ENCODE measurements around the gene IFT20. TPM values are rescaled to one million over a fixed set of nuclear protein-coding genes. Genes with fewer than 3 reads are reported as not detected.

Gene IFT20
- total and polyA plus RNA-seq, 9 of the 15 experiments (the other 6 are each of a cell fraction or from before 2014, with no cell fraction given) = 11.2 to 38.6 (median 20.1) TPM

DNA sequence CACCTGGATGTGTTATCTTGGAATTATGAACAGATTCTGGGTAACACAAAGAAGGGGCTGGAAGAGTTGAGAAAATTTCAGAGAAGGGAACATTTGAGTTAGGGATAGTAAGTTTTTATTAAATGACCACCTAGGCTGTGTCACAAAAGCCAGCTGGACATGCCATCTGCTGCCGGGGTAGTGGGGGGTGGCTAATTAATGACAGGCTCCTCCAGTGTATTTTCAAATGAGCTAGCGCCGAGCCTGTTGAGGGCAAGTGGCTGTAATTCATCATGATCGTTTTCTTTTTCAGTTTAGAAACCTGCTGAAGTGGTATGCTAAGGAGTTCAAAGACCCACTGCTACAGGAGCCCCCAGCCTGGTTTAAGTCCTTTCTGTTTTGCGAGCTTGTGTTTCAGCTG, 10.1 kb downstream of the IFT20 start:
- in situ Hi-C loops (cut with MboI) (no loop called here), intact Hi-C loops (cut with micrococcal nuclease) (no loop called here)
- DNase-seq (ENCODE audit: extremely low read depth in 1 of 4, low spot score in 3 of 4) (no peak), ATAC-seq (no peak), FAIRE-seq (no peak)
- Histone ChIP-seq H3K4me2 (ENCODE audit: insufficient read depth, low read length) (no peak overlapping the region), H4K20me1 (replicated peaks; ENCODE audit: control insufficient read depth, insufficient read depth, low read length) (0 out of 2 replicates have a peak, but pooled peaks cover 16% of the 10 kb centered on the region), H3K9ac (ENCODE audit: insufficient read depth in 1 of 2, low read depth in 2 of 2, low read length in 2 of 2) (no peak overlapping the region), H2AFZ (ENCODE audit: low read depth, low read length) (no peak overlapping the region), H3K36me3 (ENCODE audit: control insufficient read depth, insufficient read depth, low read length) (peaks cover 83% of the 10 kb centered on the region), H3K79me2 (ENCODE audit: control insufficient read depth, insufficient read depth, low read length) (peaks cover 56% of the 10 kb centered on the region), H3K27ac (ENCODE audit: extremely low read depth, low read depth, low read length) (no peak overlapping the region), H3K9me1 (ENCODE audit: control insufficient read depth, insufficient read depth, low read length) (no peaks in the 10 kb centered on the region), H3K27me3 (ENCODE audit: control insufficient read depth in 2 of 2, insufficient read depth in 2 of 2, low read length in 2 of 2) (no peaks in the 10 kb centered on the region), H3K9me3 (replicated peaks; ENCODE audit: control insufficient read depth, insufficient read depth, low read depth, low read length) (no peaks in the 10 kb centered on the region; the same call in 1 of the 2 replicates), H3K4me1 (replicated peaks in 1 of 2; ENCODE audit: control insufficient read depth in 2 of 2, insufficient read depth in 2 of 2, low read length in 2 of 2) (peaks cover 9 to 12% of the 10 kb centered on the region in 2 experiments; a peak in 4 of 5 replicates), H3K4me3 (no peak overlapping the region)
- WGBS (ENCODE audit: insufficient coverage, low coverage, missing lambda C conversion rate) = 94% methylated on average over 5 of the region's 5 CpGs
- POLR2A ChIA-PET = interaction anchor here (0.7 to 1.5 kb wide), 2 partner anchors 10 to 32 kb away, joined by 3 to 11 read pairs; partner anchors contain the start of genes IFT20, POLDIP2 and TNFAIP1
- TF ChIP-seq ZNF41 (CRISPR knock-in tag; conservative IDR thresholded peaks at IDR 0.05) = no peak
- no peak for TF ChIP-seq HEY1 (CRISPR knock-in tag; IDR thresholded peaks at IDR 0.05; ENCODE audit: borderline replicate concordance)
- no peak for TF ChIP-seq ERF (CRISPR knock-in tag; IDR thresholded peaks at IDR 0.05)
- TF ChIP-seq MED1 (CRISPR knock-in tag; IDR thresholded peaks at IDR 0.05; ENCODE audit: borderline replicate concordance) = no peak
- TF ChIP-seq NUFIP1 (IDR thresholded peaks at IDR 0.05; ENCODE audit: partially characterized antibody) = no peak
- TF ChIP-seq ZNF12 (CRISPR knock-in tag; IDR thresholded peaks at IDR 0.05) = no peak
- CTCF ChIA-PET (ENCODE audit: low intra/inter-chr PET ratio) = no interaction called here
- no TSS peak for BruUV-seq (replicated peaks)

DNA sequence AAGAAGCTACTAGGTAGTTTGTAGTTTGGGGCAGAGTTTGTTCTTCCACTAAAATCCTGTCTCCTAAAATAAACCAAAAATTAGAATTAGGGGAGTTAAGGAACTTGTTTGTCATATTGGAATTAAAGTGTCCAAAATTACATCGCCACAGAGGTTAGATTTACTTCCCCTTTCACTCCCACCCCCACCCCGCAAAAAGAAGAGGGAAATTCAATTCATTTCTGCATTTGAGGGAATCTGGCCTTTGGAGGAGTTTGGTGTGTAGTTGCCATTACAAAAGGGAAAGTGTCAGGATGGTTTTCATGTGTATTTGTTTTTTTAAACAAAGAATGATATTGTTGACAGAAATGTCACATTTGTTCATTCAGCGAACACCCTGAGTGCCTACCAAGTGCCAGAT, 10.5 kb downstream of the IFT20 start:
- intact Hi-C loops (cut with micrococcal nuclease) (no loop called here), in situ Hi-C loops (cut with MboI) (no loop called here)
- Histone ChIP-seq H3K9me1 (ENCODE audit: control insufficient read depth, insufficient read depth, low read length) (no peaks in the 10 kb centered on the region), H4K20me1 (replicated peaks; ENCODE audit: control insufficient read depth, insufficient read depth, low read length) (0 out of 2 replicates have a peak, but pooled peaks cover 18% of the 10 kb centered on the region), H3K27ac (ENCODE audit: extremely low read depth, low read depth, low read length) (no peak overlapping the region), H3K79me2 (ENCODE audit: control insufficient read depth, insufficient read depth, low read length) (peaks cover 60% of the 10 kb centered on the region), H3K27me3 (ENCODE audit: control insufficient read depth in 2 of 2, insufficient read depth in 2 of 2, low read length in 2 of 2) (no peaks in the 10 kb centered on the region), H3K4me1 (replicated peaks in 1 of 2; ENCODE audit: control insufficient read depth in 2 of 2, insufficient read depth in 2 of 2, low read length in 2 of 2) (peaks cover 11 to 12% of the 10 kb centered on the region in 2 experiments; a peak in 4 of 5 replicates), H2AFZ (ENCODE audit: low read depth, low read length) (no peak overlapping the region), H3K4me3 (no peak overlapping the region), H3K36me3 (ENCODE audit: control insufficient read depth, insufficient read depth, low read length) (peaks cover 84% of the 10 kb centered on the region), H3K9me3 (replicated peaks; ENCODE audit: control insufficient read depth, insufficient read depth, low read depth, low read length) (no peaks in the 10 kb centered on the region; the same call in 1 of the 2 replicates), H3K9ac (ENCODE audit: insufficient read depth in 1 of 2, low read depth in 2 of 2, low read length in 2 of 2) (no peak overlapping the region), H3K4me2 (ENCODE audit: insufficient read depth, low read length) (no peak overlapping the region)
- POLR2A ChIA-PET = interaction anchor here (0.7 to 1.5 kb wide), 2 partner anchors 11 to 32 kb away, joined by 3 to 11 read pairs; partner anchors contain the start of genes IFT20, POLDIP2 and TNFAIP1
- CTCF ChIA-PET (ENCODE audit: low intra/inter-chr PET ratio) = no interaction called here
- WGBS (ENCODE audit: insufficient coverage, low coverage, missing lambda C conversion rate) = 96% methylated on average over 2 of the region's 3 CpGs
- ATAC-seq = no peak
- no peak for DNase-seq (ENCODE audit: extremely low read depth in 1 of 4, low spot score in 3 of 4)
- BruUV-seq (replicated peaks) = no TSS peak
- no peak for FAIRE-seq
- TF ChIP-seq, protein P1, sequence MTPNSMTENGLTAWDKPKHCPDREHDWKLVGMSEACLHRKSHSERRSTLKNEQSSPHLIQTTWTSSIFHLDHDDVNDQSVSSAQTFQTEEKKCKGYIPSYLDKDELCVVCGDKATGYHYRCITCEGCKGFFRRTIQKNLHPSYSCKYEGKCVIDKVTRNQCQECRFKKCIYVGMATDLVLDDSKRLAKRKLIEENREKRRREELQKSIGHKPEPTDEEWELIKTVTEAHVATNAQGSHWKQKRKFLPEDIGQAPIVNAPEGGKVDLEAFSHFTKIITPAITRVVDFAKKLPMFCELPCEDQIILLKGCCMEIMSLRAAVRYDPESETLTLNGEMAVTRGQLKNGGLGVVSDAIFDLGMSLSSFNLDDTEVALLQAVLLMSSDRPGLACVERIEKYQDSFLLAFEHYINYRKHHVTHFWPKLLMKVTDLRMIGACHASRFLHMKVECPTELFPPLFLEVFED (CRISPR knock-in tag; conservative IDR thresholded peaks at IDR 0.05) = no peak

All from K562 (cell line).